Lung microvascular endothelial cell (primary cell): Measurements from ENCODE around the gene OR6B2. TPM values are rescaled to one million over a fixed set of nuclear protein-coding genes. Genes with fewer than 3 reads are reported as not detected.

Experiments used
- total RNA-seq: library from RNA; depleted of rRNA; stranded (reverse); fragments of >200 nt; gene quantifications from 2 replicates; pipeline ENCODE4 v1.2.1, GENCODE V29; 2014

The OR6B2 gene
- total RNA-seq, 1 donor from 2014 or later: not detected

Other genes starting within 250 kb of the OR6B2 start
- gene NDUFA10, start 5.1 kb downstream of the OR6B2 start, total RNA-seq: 50.8 and 57.1 TPM in 2 replicates
- gene OR6B3, start 23.1 kb upstream of the OR6B2 start, total RNA-seq: not detected in 2 replicates
- gene COPS9, start 105.9 kb upstream of the OR6B2 start, total RNA-seq: 164 and 201 TPM in 2 replicates
- gene OTOS, start 110.2 kb upstream of the OR6B2 start, total RNA-seq: not detected in 2 replicates